PFSK-1 (cell line): ENCODE measurements around the gene CFAP126.

ENCODE experiments used
- POLR2AphosphoS5 ChIP-seq: IDR thresholded peaks from 2 replicates; pipeline ENCODE4 v1.6.1; 2012; ENCODE audit warnings: low read depth, mild to moderate bottlenecking, control low read depth, low read length, moderate library complexity
- SIN3A ChIP-seq: IDR thresholded peaks from 2 replicates; pipeline ENCODE4 v1.6.1; 2012; ENCODE audit warnings: mild to moderate bottlenecking, low read length, moderate library complexity, borderline replicate concordance; ENCODE audit not compliant: insufficient read depth
- TAF1 ChIP-seq: IDR thresholded peaks from 2 replicates; pipeline ENCODE4 v1.6.1; 2012; ENCODE audit warnings: low read length, control low read depth, borderline replicate concordance; ENCODE audit not compliant: insufficient read depth
- TF ChIP-seq, protein P1 (sequence below), 2 experiments: IDR thresholded peaks; 2 replicates each; pipeline versions ENCODE4 v1.6.1 to v1.8.0; 2011 to 2012; ENCODE audit warnings: low read depth in 2 of 2, low read length in 2 of 2, control low read depth in 1 of 2, inconsistent platforms in 1 of 2, mild to moderate bottlenecking in 1 of 2, moderate library complexity in 1 of 2; ENCODE audit not compliant: insufficient read depth in 1 of 2

GRCh38 chr1:161390559-161390858 is 22.8 kb upstream of the CFAP126 start:
- TF ChIP-seq SIN3A = no peak
- TF ChIP-seq TAF1 = no peak
- no peak for TF ChIP-seq POLR2AphosphoS5
- TF ChIP-seq, protein P1, sequence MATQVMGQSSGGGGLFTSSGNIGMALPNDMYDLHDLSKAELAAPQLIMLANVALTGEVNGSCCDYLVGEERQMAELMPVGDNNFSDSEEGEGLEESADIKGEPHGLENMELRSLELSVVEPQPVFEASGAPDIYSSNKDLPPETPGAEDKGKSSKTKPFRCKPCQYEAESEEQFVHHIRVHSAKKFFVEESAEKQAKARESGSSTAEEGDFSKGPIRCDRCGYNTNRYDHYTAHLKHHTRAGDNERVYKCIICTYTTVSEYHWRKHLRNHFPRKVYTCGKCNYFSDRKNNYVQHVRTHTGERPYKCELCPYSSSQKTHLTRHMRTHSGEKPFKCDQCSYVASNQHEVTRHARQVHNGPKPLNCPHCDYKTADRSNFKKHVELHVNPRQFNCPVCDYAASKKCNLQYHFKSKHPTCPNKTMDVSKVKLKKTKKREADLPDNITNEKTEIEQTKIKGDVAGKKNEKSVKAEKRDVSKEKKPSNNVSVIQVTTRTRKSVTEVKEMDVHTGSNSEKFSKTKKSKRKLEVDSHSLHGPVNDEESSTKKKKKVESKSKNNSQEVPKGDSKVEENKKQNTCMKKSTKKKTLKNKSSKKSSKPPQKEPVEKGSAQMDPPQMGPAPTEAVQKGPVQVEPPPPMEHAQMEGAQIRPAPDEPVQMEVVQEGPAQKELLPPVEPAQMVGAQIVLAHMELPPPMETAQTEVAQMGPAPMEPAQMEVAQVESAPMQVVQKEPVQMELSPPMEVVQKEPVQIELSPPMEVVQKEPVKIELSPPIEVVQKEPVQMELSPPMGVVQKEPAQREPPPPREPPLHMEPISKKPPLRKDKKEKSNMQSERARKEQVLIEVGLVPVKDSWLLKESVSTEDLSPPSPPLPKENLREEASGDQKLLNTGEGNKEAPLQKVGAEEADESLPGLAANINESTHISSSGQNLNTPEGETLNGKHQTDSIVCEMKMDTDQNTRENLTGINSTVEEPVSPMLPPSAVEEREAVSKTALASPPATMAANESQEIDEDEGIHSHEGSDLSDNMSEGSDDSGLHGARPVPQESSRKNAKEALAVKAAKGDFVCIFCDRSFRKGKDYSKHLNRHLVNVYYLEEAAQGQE (IDR thresholded peaks at IDR 0.05; ENCODE audit: insufficient read depth in 1 of 2, low read depth in 2 of 2, low read length in 2 of 2) = no peak
